Stimulated activated CD8-positive, alpha-beta memory T cell treated with anti-CD3 and anti-CD28 coated beads, Interleukin-2, amount 100 ng/mL, for 48 hours (primary cell): Measurements from ENCODE around the gene PAK4.
"Not testable (repeated sequence)": the region's sequence is repeated elsewhere in the genome, so short reads cannot be mapped to it uniquely, and the experiment has no call there.

Experiments
- DNase-seq, 2 donors: peaks; one replicate each; pipeline ENCODE4 v3.0.0-alpha.2; 2020; ENCODE audit warnings: low read depth in 2 of 2

Gene PAK4

DNA sequence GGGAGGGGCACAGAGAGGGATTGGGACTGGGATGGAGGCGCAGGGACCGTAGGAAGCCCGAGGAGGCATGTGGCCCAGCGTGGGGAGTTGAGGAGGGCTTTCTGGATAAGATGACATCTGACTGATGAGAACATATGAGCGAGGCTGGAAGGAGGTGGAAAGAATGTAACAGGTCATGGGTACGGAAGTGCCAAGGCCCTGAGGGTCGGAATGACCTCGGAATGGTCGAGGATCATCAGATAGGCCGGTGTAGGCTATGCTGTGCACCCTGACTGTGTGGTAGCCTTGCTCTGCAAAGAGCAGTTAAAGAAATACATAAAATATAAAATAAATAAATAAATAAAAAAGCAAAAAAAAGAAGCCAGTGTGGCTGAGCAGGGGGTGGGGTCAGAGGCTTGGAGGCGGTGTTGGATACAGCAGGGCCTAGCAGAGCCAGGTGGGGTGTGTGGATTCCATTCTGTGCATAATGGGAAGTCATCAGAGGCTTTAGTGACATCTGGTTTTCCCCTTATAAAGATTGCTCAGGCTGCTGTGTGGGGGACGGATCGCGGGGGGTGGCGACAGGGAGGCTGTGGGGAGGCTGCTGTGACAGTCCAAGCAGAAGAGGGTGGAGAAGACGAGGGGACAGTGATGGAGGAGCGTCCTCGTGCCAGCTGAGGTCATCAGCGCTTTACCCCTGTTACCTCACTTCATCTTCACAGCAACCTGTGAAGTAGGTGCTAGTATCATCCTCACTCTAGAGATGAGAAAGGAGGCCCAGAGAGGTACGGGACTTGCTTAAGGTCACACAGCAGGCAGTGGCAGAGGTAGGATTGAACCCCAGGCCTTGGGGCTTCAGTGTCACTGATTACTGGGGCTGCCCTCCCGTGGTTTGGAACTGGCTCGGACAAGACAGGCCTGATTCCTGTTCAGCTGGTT is 5.0 kb downstream of the PAK4 start:
- no peak for DNase-seq

DNA sequence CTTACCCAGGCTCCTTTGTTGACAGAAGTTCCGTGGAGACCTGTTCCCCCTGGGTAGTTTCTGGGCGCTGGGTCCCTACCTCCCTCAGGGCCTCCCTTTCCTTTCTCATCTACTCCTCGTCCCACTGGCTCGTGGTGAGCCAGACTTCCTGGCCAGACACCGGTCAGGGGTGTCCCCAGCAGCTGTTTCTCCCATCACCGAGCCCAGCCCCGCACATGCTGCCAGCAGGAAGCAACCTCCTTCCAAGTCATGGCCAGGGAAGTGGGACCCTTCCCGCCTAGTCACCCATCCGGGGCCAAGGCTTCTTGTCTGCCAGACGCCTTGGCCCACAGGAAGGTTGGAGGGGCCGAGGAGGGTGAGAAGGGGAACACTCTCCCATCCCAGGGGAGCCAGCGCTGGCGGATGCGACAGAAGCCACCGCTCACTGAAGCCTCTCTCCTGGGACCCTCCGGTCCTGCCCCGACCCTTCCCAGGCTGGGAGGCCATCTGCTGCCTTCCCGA is 5.7 kb downstream of the PAK4 start:
- DNase-seq: no peak

DNA sequence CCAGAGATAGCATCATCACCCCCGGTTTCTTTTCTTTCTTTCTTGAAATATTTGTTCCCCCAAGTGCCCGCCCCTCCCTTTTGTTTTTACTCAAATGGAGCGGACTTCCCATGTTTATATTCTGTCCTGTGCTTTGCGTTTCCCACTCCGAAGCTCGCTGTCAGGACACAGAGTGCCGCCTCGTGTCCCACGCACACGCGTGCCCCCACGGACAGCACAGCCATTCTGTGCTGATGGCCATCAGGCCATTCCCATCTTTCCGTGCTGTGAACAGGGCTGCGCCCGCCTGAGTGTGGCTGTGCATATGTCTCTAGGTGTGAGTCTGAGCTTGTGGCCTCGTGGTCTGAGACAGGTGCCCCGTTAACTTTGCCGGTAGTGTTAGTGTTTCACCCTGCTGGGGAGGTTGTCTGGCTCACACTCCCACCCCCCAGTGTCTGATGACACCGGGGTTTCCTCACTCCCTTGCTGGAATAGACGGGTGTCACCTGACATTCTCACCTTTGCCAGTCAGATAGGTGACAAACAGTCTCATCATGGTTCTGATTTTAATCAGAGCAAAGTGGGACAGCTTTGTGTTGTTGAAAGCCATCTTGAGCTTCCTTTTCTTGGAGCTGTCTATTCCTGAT is 6.9 kb downstream of the PAK4 start:
- no peak for DNase-seq

DNA sequence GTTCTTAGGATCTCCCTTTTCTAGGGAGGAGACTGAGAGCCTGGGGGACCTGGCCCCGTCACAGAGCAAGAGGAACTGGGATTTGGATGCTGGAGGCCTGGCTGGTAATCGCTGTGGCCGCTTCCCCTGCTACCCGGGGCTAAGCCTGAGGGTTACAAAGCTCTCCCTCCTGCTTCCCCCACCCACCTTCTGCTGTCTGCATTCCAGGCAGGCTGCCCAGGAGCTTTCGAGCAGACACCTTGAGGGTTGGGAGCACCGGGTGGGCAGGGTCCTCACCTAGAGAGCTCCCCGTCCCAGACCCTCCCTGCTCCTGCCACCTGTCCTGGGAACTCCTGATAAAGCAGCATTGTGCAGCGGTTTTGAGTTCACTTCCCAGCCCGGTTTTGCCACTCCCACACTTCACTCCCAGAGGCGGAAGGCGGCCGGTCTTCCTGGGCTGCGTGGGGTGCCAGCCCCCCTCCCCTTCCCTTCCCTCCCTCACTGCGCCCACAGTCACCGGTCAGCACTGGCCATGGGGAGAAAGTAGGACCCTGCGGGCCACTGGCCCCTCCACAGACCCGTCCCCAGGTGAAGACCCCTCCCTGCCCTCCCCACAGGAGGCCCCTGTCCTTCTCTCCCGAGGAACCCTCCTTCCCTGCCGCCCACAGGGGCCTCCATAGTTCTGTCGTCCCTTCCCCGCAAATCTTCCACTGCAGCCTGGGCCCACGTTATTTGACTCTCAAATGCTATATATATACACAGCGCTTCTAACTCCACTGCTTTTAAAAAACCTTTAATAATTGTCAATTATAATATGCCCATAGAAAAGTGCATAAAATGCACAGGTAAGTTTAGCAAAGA is 8.1 kb downstream of the PAK4 start:
- DNase-seq: no peak

DNA sequence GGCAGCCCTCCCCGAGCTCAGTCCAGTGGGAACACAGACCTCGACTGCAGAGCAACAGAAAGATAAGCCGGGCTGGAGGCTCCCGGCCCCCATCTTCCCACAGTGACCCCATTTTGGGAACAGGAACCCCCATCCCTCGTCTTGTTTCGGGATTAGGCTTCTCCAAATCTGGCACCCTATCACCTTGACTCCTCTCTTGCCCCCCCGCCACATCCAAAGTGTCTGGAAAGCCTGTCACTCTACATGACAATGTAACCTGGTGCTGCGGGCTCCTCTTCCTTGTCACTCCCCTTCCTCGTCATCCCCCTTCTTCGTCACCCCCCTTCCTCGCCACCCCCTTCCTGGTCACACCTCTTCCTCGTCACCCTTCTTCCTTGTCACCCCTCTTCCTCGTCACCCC is 10.1 kb downstream of the PAK4 start:
- no peak for DNase-seq

DNA sequence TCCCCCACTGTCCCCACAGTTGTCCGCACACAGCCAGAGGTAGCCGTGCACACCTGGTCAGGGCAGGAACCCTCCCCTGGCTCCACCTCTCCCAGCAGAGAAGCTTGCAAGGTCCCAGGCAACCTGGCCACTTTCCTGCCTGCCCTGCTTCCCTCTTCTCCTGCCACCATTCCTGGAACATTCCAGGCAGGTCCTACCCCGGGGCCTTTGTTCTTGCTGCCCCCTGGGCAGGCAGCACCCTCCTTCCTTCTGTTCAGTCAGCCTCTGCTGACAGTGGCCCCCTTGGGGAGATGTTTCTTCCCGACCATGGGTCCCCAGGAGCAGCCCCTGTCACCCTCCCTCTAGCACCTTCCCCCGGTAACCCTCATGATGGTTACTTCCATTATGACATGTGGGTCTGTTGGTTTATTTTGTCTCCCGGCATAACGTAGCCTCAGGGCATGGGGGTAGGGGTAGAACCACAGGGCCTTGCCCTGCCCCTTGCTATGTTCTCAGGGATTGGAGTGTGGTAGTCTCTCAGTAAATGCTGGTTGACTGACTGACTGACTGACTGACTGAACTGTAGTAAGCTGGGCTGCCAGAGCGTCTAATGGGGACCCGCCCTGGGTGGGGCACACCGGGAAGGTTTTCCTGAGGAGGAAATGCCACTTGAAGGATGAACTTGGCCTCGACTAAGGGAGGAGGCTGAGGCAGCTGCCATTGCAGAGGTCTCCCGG is 10.8 kb downstream of the PAK4 start:
- no peak for DNase-seq

DNA sequence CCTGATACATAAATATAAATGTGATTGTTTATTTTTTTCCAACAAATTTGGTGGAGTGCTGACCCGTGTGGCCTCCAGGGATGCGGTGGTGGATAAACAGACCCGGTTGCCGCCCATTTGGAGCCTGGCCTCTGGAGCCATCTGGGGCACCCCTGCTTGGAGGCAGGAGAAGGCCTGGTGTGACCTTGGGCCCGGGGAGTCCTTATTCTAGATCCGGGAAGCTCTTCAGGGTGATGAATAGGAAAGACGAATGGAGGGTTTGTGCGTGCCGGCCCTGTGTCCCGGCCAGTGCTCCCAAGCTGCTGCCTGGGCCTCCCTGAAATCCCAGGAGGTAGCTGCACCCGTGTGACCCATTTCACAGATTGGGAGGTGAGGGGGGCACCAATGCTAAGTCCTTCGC is 11.5 kb downstream of the PAK4 start:
- no peak for DNase-seq

DNA sequence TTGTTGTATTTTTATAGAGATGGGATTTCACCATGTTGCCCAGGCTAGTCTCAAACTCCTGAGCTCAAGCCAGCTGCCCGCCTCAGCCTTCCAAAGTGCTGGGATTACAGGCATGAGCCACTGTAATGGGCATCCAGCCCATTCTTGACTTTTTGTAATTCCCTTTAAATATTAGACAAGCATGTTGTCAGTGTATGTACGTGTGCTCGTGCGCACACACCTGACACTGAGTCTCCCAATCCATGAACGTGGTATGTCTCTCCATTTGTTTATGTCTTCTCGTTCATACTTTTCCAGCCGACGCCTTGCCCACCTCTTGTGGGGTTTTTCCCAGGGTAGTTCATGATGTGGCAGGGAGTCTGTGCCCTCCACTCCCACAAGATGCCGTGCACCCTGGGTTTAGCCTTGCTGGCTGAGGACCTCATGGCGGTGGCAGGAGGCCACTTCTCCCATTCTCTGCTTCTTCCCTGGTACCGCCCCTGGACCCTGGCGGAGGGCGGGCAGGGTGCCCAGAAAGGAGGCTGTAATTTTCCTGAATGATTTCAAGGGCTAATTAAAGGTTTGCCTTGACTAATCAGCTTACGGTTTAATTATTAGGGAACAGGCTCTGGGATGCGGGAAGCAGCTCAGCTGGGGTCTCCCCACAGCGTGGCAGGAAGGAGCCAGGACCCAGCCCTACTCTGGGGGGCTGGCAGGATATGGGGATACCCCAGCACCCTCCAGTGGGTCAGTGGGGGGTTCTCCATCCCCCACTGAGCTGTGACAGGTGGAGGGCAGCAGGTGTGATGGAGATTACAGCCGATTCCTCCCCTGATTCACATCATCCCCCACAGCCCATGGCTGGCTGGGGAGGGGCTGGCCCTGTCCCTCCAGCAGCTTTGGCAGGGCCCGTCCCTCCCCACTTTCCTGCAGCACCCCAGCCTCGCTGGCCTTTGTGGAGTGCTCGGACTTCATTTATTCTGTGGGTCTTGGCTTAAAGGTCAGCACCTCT is 12.9 kb downstream of the PAK4 start:
- no peak for DNase-seq

DNA sequence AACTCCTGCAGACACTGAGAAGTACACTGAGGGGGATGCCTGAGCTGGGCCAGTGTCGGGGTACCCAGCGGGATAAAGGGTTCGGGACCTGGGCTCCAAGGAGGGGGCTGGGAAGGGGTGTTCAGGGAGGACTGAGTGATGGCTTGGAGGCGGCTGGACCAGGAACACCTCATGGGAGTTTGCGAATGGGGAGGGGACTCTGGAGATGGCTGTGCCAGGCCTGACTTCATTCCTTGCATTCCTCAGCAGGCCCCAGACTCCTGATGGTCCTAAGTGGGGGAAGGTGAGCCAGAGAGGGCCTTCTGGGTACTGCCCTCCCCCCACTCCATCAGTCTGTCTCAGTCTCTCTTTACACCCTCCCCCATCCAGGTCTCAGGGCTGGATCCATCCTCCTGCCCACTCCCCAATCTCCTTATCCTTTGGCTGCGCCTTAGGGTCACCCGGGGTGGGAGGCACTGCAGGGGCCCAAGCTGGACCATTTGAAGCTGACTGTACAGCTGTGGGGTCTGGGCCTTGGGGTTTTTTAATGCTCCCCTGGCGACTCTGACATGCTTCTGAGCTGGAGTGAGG is 13.8 kb downstream of the PAK4 start:
- no peak for DNase-seq

DNA sequence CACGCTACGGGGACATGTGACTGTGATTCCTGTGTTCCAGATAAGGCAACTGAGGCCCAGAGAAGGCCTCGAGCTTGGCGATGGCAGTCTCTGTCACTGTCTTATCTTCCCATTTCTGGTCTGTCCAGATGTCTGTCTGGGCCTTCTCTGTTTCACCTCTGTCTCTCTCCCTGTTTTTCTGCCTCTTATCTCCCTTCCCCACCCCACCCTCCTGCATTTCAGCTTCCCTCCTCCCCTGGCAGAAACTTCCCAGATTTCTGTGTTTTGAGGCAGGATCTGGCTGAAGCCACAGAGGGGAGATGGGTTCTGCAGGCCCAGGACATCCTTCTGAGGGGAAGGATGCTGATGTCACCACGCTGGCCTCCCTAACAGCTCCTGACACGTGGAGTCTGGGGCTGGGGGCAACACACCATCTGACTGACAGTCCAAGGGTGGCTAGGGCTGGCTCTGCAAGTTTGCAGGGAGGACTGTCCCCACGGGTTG is 14.4 kb downstream of the PAK4 start:
- no peak for DNase-seq

DNA sequence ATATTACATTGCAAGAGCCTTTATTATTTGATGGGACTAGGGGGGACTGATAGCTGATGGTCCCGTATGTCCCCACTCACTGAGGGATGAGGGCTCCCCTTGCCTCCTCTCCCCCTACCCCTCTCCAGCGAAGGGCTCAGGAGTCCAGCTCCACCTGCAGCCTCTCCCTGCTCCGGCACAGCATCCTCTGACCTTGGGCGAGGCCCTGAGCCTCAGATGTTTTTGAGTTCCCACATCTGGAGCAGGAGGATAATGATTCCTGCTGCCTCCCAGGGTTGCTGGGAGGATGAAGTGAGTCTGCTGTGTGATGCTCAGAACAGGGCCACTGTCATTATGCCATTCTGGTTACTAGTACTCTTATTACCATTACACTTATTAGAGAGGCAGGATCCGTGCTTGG is 15.0 kb downstream of the PAK4 start:
- DNase-seq: no peak

DNA sequence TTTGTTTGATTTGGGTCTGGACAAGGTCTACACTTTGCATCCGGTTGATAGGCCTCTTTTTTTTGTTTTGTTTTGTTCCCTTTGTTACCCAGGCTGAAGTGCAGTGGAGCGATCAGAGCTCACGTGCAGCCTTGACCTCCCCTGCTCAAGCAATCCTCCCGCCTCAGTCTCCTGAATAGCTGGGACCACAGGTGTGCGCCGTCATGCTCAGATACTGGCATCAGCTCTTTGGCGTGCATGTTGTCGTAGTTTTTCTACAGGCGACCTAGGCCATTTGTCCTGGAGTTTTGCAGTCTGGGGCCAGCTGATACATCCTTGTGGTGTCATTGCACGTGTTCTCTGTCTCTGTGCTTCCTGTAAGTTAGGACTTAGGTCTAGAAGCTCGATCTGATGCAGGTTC is 16.3 kb downstream of the PAK4 start:
- no peak for DNase-seq

DNA sequence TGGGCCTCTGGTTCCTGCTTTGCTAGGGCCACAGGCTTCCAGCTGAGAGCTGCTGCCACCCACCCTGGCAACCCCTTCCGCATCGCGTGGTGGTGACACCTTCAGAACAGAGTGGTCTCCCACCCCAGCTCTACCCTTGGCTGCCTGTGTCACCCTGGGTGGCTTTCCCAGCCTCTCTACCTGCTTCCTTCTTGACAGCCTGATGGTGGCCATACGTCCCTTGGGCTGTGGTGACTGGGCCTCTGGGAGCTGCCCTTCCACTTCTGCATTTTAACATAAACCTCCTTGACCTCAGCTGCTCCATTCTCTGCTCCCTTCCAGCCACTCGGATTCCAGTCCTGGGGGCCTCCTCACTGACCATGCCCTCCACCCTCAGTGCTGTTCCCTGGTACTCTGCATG is 17.0 kb downstream of the PAK4 start:
- no peak for DNase-seq

DNA sequence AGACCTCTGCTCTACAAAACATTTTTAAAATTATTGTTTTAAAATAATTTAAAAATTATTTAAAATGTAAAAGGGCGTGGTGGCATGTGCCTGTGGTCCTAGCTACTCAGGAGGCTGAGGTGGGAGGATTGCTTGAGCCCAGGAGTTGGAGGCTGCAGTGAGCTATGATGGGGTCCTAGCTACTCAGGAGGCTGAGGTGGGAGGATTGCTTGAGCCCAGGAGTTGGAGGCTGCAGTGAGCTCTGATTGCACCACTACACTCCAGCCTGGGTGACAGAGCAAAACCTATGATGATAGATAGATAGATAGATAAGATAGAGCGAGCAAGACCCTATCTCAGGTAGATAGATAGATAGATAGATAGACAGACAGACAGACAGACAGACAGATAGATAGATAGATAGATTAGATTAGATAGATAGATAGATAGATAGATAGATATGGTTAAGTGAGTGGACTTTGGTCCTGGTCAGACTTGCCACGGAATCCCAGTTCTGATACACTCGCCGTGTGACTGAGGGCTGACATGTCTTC is 18.2 kb downstream of the PAK4 start:
- not testable (repeated sequence) for DNase-seq

DNA sequence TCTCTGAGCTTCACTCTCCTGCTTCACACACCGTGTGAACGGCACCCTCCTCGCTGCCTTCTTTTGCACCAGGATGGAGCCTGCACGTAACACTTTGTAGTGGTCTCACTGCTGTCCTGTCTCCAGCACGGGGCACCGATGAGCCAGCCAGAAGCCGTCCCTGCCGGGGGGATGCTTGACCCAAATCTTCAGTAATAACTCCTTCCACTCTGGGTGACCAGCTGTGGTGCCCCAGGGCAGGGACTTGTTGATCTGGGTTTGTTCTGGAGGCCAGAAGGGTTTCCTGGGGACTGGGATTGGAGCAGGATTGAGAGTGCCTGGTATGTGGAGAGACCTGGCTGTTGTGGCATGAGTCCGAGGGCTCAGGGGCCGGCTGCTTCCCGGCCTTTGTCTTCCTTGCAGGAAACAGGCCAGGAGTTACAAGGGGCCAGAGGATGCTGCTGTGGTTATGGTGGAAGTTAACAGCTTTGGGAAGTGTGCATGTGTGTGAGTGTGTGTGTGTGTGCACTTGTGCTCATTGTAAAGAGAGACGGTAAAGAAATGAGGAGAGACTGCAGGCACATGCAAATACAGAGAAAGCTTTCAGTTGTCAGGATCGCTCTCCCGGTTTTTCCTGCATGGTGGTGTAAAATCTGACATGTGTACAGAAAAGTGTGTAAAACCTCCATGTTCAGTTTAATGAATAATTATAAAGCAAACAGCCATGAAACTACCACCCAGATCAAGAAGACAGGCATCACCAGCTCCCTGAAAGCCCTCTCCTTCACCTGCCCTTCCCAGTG is 18.9 kb downstream of the PAK4 start:
- no peak for DNase-seq

DNA sequence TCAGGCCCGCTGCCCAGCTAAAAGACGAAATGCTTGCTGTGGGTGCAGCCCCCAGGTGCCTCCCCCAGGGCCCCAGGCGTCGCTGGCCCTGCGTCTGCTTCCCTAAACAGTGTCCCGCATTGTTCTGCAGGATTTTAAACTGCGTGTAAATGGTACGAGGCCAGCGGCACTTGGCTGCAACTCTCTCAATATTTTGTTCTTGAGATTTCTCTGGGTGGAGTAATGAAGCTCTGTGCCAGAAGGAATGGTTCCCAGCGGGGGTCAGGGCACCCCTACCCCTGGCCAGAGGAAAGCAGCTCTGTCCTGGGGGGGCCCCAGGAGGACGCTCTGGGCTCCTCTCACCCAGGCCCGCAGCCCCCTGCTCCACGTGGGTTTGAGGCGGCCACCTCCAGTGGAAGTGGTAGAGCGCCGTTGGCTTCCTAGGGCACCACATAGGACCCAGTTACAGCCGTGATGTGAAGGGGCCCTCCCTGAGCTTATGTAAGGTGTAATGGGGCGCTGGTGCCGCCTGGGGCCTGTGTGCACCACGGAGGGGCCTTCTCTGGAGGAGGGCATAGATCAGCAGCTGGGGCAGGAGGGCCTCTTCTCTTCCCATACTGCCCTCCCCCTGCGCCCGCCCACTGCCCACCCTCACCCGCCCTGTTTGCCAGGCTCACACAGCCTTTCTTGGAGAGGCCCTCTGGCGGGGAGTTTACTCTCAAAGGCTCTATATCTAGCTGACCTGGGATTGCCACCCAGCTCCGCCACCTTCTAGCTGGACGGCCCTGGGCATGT is 19.8 kb downstream of the PAK4 start:
- no peak for DNase-seq

DNA sequence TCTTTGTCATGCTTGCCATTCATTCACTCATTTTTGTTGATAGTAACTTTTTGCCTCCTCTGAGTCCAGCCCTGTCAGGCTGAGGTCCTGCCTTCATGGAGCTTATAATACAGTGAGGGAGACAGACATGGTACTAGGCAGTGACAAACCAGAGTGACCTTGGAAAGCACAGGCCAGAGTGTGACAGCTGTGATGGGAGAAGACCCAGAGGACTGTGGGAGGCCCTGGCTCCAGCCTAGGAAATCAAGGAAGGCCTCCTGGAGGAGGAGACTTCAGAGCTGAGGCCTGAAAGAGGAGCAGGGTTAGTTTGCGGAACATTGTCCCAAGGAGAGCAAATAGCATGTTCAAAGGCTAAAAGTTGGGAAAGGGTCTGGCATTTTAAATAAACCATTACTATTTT is 20.5 kb downstream of the PAK4 start:
- no peak for DNase-seq
